GM23338 (cell line): ENCODE measurements around the gene UBR2.

Experiments
- CTCF ChIP-seq, 2 experiments: fragments of 200-600 bp in 1 of 2; sonication (generic) in 1 of 2; conservative IDR thresholded peaks; 2 replicates each; pipeline versions ENCODE4 v1.5.1 to v1.6.1; 2016 to 2017; ENCODE audit warnings: antibody characterized with exemption in 2 of 2, low read depth in 2 of 2, mild to moderate bottlenecking in 2 of 2, moderate library complexity in 1 of 2
- ETS1 ChIP-seq: IDR thresholded peaks from 2 replicates; pipeline ENCODE4 v1.6.1; 2016; ENCODE audit warnings: antibody characterized with exemption
- EZH2 ChIP-seq: fragments of 200-600 bp; sonication (generic); IDR thresholded peaks from one replicate; pipeline ENCODE4 v1.8.0; 2017; ENCODE audit warnings: antibody characterized with exemption, mild to moderate bottlenecking, low read depth; ENCODE audit not compliant: unreplicated experiment
- NANOG ChIP-seq: IDR thresholded peaks from 2 replicates; pipeline ENCODE4 v1.6.1; 2016; ENCODE audit warnings: antibody characterized with exemption, borderline replicate concordance
- POLR2AphosphoS5 ChIP-seq: IDR thresholded peaks from 2 replicates; pipeline ENCODE4 v1.6.1; 2016; ENCODE audit warnings: antibody characterized with exemption, low read depth

GRCh38 chr6:42637681-42638080, 73.9 kb downstream of the UBR2 start:
- no peak for TF ChIP-seq CTCF (conservative IDR thresholded peaks at IDR 0.05; ENCODE audit: low read depth in 2 of 2)
- no peak for TF ChIP-seq POLR2AphosphoS5
- no peak for TF ChIP-seq EZH2
- no peak for TF ChIP-seq NANOG
- TF ChIP-seq ETS1, result no peak
